NCI-H2107 treated with DMSO at 0.1 percent for 48 hours (cell line): ENCODE data around the gene KPNA1.

Source experiments
- DNase-seq: peaks from one replicate; lab custom pipeline; 2025; ENCODE audit not compliant: unreplicated experiment; lab: John Stamatoyannopoulos, UW

Gene KPNA1

GRCh38 chr3:122416966-122417365, 97.8 kb downstream of the KPNA1 start:
- no peak for DNase-seq

GRCh38 chr3:122415762-122416654, 98.7 kb downstream of the KPNA1 start, which contains the start of gene WDR5B:
TSS of gene WDR5B (minus strand) at chr3:122416062. CDS start at chr3:122415528, 534 bp downstream.
- DNase-seq = no peak

DNA sequence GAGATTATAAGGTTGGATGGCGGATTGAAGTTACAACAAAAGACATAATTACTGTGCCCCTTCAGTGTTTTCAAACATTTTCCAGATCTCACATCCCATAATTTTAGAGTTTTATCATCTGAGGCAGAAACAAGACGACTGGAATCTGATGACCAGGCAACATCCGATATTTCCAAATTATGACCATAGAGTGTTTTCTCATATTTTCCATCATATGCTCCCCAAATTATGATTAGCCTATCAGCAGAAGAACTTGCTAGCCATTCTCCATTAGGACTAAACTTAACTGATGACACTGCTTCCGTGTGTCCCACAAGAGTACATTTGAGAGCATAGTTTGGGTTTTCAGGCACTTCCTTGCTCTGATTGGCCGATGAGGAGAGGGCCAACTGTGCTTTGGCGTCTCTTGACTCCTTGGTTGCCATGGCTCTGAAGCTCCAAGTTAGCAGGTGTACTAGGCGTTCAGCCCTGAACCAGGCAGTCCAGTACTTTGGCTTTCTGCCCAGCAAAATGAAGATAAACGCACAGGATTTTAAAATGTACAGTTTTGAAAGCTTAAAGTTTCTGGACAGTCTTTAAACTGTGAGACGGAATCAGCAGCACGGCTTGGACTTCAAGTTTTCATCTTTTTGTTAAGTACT, 99.5 kb downstream of the KPNA1 start:
- DNase-seq = no peak

- DNase-seq = no peak
Observed at GRCh38 chr3:122414391-122414790, 100.3 kb downstream of the KPNA1 start.

DNA sequence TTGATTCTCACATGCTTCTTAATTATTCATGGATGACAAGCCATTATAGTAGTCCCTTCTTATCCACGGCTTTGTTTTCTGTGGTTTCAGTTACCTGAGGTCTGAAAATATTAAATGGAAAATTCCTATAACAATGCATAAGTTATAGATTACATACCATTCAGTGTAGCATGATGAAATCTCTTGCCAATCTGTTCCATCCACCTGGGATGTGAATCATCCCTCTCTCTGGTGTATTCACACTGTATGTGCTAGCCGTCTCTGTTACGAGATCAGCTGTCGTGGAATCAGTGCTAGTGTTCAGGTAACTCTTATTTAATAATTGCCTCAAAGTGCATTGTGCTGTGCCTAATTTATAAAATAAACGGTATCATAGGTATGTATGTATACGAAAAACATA, 104.1 kb downstream of the KPNA1 start:
- no peak for DNase-seq

DNA sequence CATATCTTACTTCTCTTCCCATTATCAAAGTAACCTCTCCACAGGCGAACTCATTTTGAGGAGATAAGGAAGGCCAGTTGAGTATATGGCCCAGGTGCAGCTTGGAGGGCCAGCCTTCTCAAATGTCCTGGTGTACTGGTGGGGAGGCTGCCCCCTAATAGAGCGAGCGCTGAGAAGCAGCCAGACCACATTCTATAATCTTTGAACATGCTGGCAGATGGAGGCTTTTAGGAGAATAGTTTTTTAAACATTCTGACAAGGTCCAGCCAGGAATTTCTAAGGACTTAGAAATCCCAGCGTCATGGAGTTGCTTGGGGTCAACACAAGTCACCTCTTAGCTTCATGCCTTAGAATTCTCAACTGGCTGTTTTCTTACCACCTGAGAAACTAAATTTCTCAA, 104.6 kb downstream of the KPNA1 start:
- DNase-seq = no peak

GRCh38 chr3:122409446-122409845, 105.3 kb downstream of the KPNA1 start:
- DNase-seq = no peak

DNA sequence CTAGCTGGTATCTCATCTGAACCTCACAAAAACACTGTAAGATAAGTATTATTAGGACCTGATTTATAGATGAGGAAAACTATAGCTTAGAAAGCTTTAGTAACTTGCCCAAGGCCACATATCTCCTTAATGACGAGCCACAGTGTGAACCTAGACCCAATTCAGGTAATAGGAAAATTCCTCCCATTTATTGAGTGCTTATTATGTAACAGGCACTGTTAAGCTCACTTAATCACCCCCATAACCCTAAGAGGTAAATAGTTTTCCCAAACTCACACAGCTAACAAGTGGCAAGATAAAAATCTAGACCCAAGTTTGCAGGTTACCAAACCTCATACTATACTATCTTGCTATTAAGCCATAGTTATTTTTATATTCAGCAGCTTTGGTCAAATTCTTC, 106.8 kb downstream of the KPNA1 start:
- no peak for DNase-seq

- DNase-seq = no peak
Observed at GRCh38 chr3:122406198-122406597, 108.5 kb downstream of the KPNA1 start.

GRCh38 chr3:122405015-122405414, 109.7 kb downstream of the KPNA1 start:
- DNase-seq = no peak

DNA sequence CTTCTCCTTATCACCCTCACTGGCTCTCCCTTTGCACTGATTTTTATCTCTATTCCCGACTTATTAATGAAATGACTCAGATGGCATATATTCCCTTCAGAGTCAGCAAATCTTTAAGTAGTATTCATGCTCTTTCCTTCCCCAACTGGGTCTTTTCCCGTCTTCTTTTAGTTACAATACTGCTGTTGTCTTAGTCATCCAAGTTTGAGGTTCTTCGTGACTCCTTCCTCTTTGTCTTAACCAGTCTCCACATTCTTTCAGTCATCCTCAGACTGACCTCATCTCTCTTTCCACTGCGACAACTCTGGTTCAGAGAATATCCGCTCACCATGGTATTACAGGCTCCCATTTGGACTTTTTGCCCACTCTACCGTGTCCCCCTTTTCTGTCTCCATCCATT, 111.2 kb downstream of the KPNA1 start:
- no peak for DNase-seq

DNA sequence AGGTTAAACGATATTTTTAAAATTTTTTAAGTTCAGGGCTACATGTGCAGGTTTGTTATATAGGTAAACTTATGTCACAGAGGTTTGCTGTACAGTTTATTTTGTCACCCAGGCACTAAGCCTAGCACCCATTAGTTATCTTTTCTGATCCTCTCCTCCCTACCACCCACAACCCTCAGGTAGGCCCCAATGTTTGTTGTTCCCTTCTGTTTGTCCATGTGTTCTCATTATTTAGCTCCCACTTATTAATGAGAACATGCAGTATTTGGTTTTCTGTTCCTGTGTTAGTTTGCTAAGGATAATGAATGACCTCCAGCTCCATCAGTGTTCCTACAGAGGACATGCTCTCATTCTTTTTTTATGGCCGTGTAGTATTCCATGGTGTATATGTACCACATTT, 115.8 kb downstream of the KPNA1 start:
- DNase-seq = no peak

GRCh38 chr3:122397201-122397600, 117.5 kb downstream of the KPNA1 start:
- DNase-seq = no peak

GRCh38 chr3:122396511-122396910, 118.2 kb downstream of the KPNA1 start:
- no peak for DNase-seq

DNA sequence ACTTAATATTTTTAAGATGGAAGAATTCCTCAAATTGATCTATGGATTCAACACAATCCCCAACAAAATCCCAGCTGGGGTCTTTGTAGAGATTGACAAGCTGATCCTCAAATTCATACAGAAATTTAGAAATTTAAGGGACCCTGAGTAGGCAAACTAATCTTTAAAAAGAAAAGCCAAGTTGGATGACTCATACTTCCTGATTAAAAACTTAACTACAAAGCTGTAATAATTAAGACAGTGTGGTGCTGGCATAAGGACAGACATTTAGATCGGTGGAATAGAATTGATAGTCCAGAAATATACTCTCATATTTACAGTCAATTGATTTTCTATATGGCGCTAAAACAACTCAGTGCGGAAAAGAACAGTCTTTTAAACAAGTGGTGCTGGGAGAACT, 119.2 kb downstream of the KPNA1 start:
- no peak for DNase-seq

DNA sequence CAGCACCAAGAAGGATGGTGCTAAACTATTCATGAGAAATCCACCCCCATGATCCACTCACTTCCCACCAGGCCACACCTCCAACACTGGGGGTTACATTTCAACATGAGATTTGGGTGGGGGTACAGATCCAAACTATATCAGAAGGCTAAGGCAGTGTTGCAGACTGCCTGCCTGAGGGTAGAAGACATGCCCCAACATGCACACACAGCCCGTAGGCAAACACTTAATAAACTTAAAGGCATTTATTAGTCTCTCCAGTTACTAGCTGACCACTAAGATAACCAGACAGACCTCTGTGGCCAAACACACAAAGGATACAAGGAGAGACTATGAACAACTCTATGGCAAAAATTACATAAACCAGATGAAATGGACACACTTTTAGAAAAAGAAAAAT, 120.6 kb downstream of the KPNA1 start:
- no peak for DNase-seq

DNA sequence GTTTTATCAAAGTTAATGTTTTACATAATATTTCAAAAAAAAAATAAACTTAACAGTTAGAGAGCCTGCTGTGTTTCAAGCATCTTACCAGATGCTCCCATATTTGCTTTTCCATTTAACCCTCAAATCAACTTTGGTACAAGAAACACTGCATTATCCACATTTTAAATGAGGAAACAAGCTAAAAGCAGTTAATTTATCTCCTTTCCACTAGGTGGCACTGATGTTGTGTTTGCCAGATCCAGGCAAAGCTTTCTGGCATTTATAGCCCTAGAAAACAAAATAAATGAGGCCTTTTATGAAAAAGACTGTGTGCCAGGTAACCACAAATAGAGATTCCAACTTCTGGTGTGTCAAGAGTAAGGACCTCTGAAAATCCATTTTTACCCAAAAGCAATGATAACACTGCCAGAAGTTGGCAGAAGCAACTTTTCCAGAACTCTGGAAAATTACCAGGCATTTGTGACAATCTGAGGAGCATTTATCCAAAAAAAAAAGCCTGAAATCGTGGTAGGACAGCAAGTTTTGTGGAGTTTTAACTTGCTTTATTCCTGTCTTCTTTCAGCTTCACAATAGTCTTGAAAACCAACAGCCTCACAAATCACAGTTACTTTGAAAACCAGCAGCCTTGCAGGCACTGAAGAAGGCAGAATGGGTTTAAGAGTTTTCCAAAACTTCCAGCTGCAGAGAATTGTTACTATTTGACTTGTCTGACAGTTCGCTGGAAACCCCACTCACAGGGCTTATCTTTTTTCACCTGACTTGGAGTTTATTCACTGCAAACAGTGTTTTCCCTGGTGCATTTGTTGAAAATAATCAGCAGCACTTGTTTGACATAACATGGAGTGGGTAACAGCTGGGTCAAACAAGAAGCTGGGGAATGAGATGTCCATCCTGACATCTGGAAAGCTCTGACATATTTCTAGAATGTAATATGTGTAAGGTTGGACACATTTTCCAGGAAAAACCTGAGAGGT, 121.6 kb downstream of the KPNA1 start:
- DNase-seq = peak; percentile 49

- DNase-seq = no peak
Observed at GRCh38 chr3:122391681-122392446, 122.9 kb downstream of the KPNA1 start.

- DNase-seq = no peak
Observed at GRCh38 chr3:122390665-122391064, 124.1 kb downstream of the KPNA1 start.

DNA sequence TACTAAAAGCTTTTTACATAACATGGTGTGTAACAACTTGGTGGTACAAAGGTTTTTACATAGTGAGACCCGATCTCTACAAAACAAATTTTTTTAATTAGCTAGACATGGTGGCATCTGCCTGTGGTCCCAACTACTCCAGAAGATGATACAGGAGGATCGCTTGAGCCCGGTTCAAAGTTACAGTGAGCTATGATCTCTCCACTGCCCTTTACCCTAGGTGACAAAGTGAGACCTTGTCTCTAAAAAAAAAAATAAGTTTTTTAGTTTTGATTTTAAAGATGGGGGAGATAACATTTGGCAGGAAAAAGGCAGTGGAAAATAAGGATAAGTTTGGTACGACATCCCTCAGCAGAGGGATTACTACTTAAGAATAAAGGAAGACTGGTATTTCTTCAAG, 124.8 kb downstream of the KPNA1 start:
- DNase-seq = no peak

- DNase-seq = no peak
Observed at GRCh38 chr3:122389197-122389596, 125.5 kb downstream of the KPNA1 start.
